H9 (cell line): Measurements from ENCODE around the gene ECEL1. TPM values are rescaled to one million over a fixed set of nuclear protein-coding genes. Genes with fewer than 3 reads are reported as not detected.

Experiments
- DNase-seq: peaks from one replicate; pipeline ENCODE4 v3.0.0-alpha.2; 2017
- H2AFZ ChIP-seq: one replicate; pipeline ENCODE4 v1.6.1; 2013; ENCODE audit warnings: mild to moderate bottlenecking, low read length, control low read depth, moderate library complexity
- H2AK5ac ChIP-seq: 2 replicates; pipeline ENCODE4 v1.6.1; 2013; ENCODE audit warnings: low read length, control low read depth, mixed read lengths; ENCODE audit not compliant: insufficient read length
- H2BK120ac ChIP-seq: one replicate; pipeline ENCODE4 v1.6.1; 2013; ENCODE audit warnings: low read depth, mild to moderate bottlenecking, low read length, control low read depth, inconsistent platforms; ENCODE audit not compliant: poor library complexity, severe bottlenecking
- H2BK12ac ChIP-seq: 2 replicates; pipeline ENCODE4 v1.6.1; 2013; ENCODE audit warnings: low read length, control low read depth, mixed read lengths, low read depth; ENCODE audit not compliant: insufficient read length
- H2BK15ac ChIP-seq: 2 replicates; pipeline ENCODE4 v1.6.1; 2013; ENCODE audit warnings: low read depth, low read length, control low read depth
- H2BK20ac ChIP-seq: one replicate; pipeline ENCODE4 v1.6.1; 2013; ENCODE audit warnings: low read depth, mild to moderate bottlenecking, low read length, control low read depth, inconsistent platforms; ENCODE audit not compliant: poor library complexity, severe bottlenecking
- H2BK5ac ChIP-seq: 2 replicates; pipeline ENCODE4 v1.6.1; 2013; ENCODE audit warnings: low read length, control low read depth, mixed read lengths; ENCODE audit not compliant: insufficient read length
- H3K14ac ChIP-seq: 2 replicates; pipeline ENCODE4 v1.6.1; 2013; ENCODE audit warnings: low read length, control low read depth; ENCODE audit not compliant: insufficient read depth
- H3K18ac ChIP-seq: 2 replicates; pipeline ENCODE4 v1.6.1; 2013; ENCODE audit warnings: low read depth, mild to moderate bottlenecking, mixed read lengths, low read length, control low read depth; ENCODE audit not compliant: insufficient read length
- H3K23ac ChIP-seq: 2 replicates; pipeline ENCODE4 v1.6.1; 2013; ENCODE audit warnings: low read length, control low read depth, mixed read lengths, low read depth; ENCODE audit not compliant: insufficient read length
- H3K23me2 ChIP-seq: 2 replicates; pipeline ENCODE4 v1.6.1; 2013; ENCODE audit warnings: low read depth, mild to moderate bottlenecking, mixed read lengths, low read length, control low read depth; ENCODE audit not compliant: insufficient read length, poor library complexity, severe bottlenecking
- H3K27ac ChIP-seq: 2 replicates; pipeline ENCODE4 v1.5.1; 2013; ENCODE audit warnings: low read length, control low read depth, mixed read lengths, low read depth; ENCODE audit not compliant: insufficient read length
- H3K27me3 ChIP-seq: 2 replicates; pipeline ENCODE4 v1.6.1; 2013; ENCODE audit warnings: low read length, control low read depth, inconsistent platforms; ENCODE audit not compliant: insufficient read depth
- H3K4ac ChIP-seq: 2 replicates; pipeline ENCODE4 v1.6.1; 2013; ENCODE audit warnings: low read depth, mild to moderate bottlenecking, control low read depth, inconsistent platforms, low read length, moderate library complexity
- H3K4me1 ChIP-seq: 2 replicates; pipeline ENCODE4 v1.6.1; 2013; ENCODE audit warnings: low read length, control low read depth, inconsistent platforms; ENCODE audit not compliant: insufficient read depth
- H3K4me2 ChIP-seq: 2 replicates; pipeline ENCODE4 v1.6.1; 2013; ENCODE audit warnings: low read length, control low read depth, mixed read lengths; ENCODE audit not compliant: insufficient read length, insufficient read depth
- H3K56ac ChIP-seq: 2 replicates; pipeline ENCODE4 v1.6.1; 2013; ENCODE audit warnings: low read depth, mild to moderate bottlenecking, mixed read lengths, low read length, control low read depth; ENCODE audit not compliant: insufficient read length
- H3K79me1 ChIP-seq: 2 replicates; pipeline ENCODE4 v1.6.1; 2013; ENCODE audit warnings: low read depth, mild to moderate bottlenecking, moderate library complexity, low read length, control low read depth, inconsistent platforms; ENCODE audit not compliant: insufficient read depth, poor library complexity, severe bottlenecking
- H3K79me2 ChIP-seq: 2 replicates; pipeline ENCODE4 v1.6.1; 2013; ENCODE audit warnings: low read length, control low read depth, inconsistent platforms; ENCODE audit not compliant: insufficient read depth
- H3K9ac ChIP-seq: 2 replicates; pipeline ENCODE4 v1.6.1; 2013; ENCODE audit warnings: low read length, control low read depth, mixed read lengths; ENCODE audit not compliant: insufficient read length; ENCODE audit errors: extremely low read depth
- H3K9me3 ChIP-seq: one replicate; pipeline ENCODE4 v1.6.1; 2013; ENCODE audit warnings: low read depth, low read length, inconsistent platforms; ENCODE audit not compliant: control insufficient read depth
- H3T11ph ChIP-seq: one replicate; pipeline ENCODE4 v1.6.1; 2013; ENCODE audit warnings: mild to moderate bottlenecking, low read length, control low read depth, inconsistent platforms
- H4K20me1 ChIP-seq: one replicate; pipeline ENCODE4 v1.6.1; 2013; ENCODE audit not compliant: control insufficient read depth, insufficient read length, insufficient read depth
- H4K5ac ChIP-seq: 2 replicates; pipeline ENCODE4 v1.6.1; 2013; ENCODE audit warnings: low read depth, mild to moderate bottlenecking, mixed read lengths, low read length, control low read depth; ENCODE audit not compliant: insufficient read length
- H4K8ac ChIP-seq: replicated peaks from 2 replicates; pipeline ENCODE4 v1.6.1; 2013; ENCODE audit warnings: low read length, control low read depth, mixed read lengths, low read depth; ENCODE audit not compliant: insufficient read length
- H4K91ac ChIP-seq: 2 replicates; pipeline ENCODE4 v1.6.1; 2013; ENCODE audit warnings: low read depth, mild to moderate bottlenecking, moderate library complexity, mixed read lengths, low read length, control low read depth; ENCODE audit not compliant: insufficient read length
- H3K27ac Mint-ChIP-seq, 3 experiments: 2 replicates in 2 of 3; 3 replicates in 1 of 3; pipeline ENCODE4 v1.8.0; 2020 to 2021; ENCODE audit warnings: mixed read lengths in 3 of 3, mild to moderate bottlenecking in 1 of 3, moderate library complexity in 1 of 3
- H3K27me3 Mint-ChIP-seq: 2 replicates; pipeline ENCODE4 v1.8.0; 2021; ENCODE audit warnings: low read depth, mild to moderate bottlenecking, moderate library complexity, mixed read lengths
- H3K36me3 Mint-ChIP-seq, 3 experiments: 2 replicates in 2 of 3; 3 replicates in 1 of 3; pipeline ENCODE4 v1.8.0; 2020 to 2021; ENCODE audit warnings: low read depth in 3 of 3, mixed read lengths in 3 of 3; ENCODE audit not compliant: insufficient read depth in 1 of 3
- H3K4me1 Mint-ChIP-seq, 2 experiments: 2 replicates each; pipeline ENCODE4 v1.8.0; 2020; ENCODE audit warnings: mixed read lengths in 2 of 2
- H3K4me3 Mint-ChIP-seq, 2 experiments: 2 replicates in 1 of 2; 3 replicates in 1 of 2; pipeline ENCODE4 v1.8.0; 2020 to 2021; ENCODE audit warnings: mild to moderate bottlenecking in 2 of 2, mixed read lengths in 2 of 2, moderate library complexity in 1 of 2
- H3K9me3 Mint-ChIP-seq, 2 experiments: 2 replicates in 1 of 2; 3 replicates in 1 of 2; pipeline ENCODE4 v1.8.0; 2020; ENCODE audit warnings: mild to moderate bottlenecking in 2 of 2, mixed read lengths in 2 of 2, moderate library complexity in 1 of 2
- CTCF ChIP-seq: fragments of 200-600 bp; sonication (generic); conservative IDR thresholded peaks from 3 replicates; pipeline ENCODE4 v1.8.0; 2021; ENCODE audit warnings: antibody characterized with exemption, mild to moderate bottlenecking
- WGBS: extraction: QIAGEN DNeasy Blood & Tissue Kit; methylation state at CpG from one replicate; pipeline ENCODE4 v1.1.7; 2013; ENCODE audit warnings: missing lambda C conversion rate, low lambda C conversion rate, mixed read lengths; ENCODE audit not compliant: insufficient read length; ENCODE audit errors: extremely low coverage; 5-methylcytosine and 5-hydroxymethylcytosine counted together
- total RNA-seq: library from RNA; stranded (reverse); gene quantifications from 2 replicates; pipeline ENCODE4 v1.2.1, GENCODE V29; 2021

Gene ECEL1
- total RNA-seq, 1 experiment from 2014 or later, result 8.4 TPM

DNA sequence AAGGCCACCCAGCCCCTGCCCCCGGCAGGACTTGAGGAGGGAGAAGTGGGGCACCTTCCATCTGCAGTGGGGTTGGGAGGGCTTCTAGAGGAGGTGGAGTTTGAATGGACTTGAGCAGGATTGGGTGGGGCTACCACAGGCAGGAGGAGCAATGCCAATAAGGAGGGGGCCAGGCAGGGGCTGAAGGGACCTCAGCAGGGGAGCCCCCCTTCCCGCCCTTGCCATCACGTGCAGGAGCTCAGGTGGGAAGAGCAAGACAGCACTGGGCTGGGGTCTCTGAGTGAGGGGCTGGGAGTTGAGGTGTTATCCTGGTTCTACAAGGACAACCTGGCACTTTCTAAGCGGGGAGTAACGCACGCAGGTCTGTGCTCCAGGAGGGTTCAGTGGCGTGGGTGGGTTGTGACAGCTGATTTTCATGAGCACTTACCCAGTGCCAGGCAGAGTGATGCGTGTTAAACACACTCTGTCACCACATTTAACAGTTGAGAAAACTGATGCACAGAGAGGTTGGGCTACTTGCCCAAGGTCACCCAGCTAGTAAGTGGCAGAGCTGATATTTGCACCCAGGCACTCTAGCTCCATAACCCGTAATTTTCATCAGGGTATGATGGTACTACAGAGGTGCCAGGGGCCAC, 43.1 kb upstream of the ECEL1 start:
- Mint-ChIP-seq H3K4me3 (peak overlapping the region in 1 of 2 experiments; percentile 50; a peak in 1 of 5 replicates), H3K4me1 (peaks cover 13 to 27% of the 10 kb centered on the region in 2 experiments), H3K27ac (peak overlapping the region in 1 of 3 experiments; percentile 84; a peak in 1 of 7 replicates), H3K36me3 (no peaks in the 10 kb centered on the region), H3K27me3 (peaks cover 46% of the 10 kb centered on the region), H3K9me3 (no peaks in the 10 kb centered on the region)
- Histone ChIP-seq H4K8ac (no peak overlapping the region), H2BK15ac (no peak overlapping the region), H3K27ac (no peak overlapping the region), H3K79me2 (no peaks in the 10 kb centered on the region), H2AFZ (no peak overlapping the region), H2BK12ac (no peak overlapping the region), H2BK120ac (no peak overlapping the region), H3K56ac (no peak overlapping the region), H3K18ac (no peak overlapping the region), H2BK5ac (no peak overlapping the region), H3K4ac (no peak overlapping the region), H3K27me3 (no peaks in the 10 kb centered on the region), H3K9ac (no peak overlapping the region), H3T11ph (no peak overlapping the region), H3K79me1 (no peaks in the 10 kb centered on the region), H3K4me2 (no peak overlapping the region), H2AK5ac (no peak overlapping the region), H3K23ac (no peak overlapping the region), H3K23me2 (no peaks in the 10 kb centered on the region), H4K91ac (no peak overlapping the region), H4K20me1 (no peaks in the 10 kb centered on the region), H3K9me3 (no peaks in the 10 kb centered on the region), H2BK20ac (no peak overlapping the region), H3K14ac (no peak overlapping the region), H4K5ac (no peak overlapping the region), H3K4me1 (no peaks in the 10 kb centered on the region)
- DNase-seq, result no peak
- TF ChIP-seq CTCF, result no peak
- no CpG with 5 or more reads among the region's 9 CpGs for WGBS
